ENCODE data around the gene TCOF1.

DNA sequence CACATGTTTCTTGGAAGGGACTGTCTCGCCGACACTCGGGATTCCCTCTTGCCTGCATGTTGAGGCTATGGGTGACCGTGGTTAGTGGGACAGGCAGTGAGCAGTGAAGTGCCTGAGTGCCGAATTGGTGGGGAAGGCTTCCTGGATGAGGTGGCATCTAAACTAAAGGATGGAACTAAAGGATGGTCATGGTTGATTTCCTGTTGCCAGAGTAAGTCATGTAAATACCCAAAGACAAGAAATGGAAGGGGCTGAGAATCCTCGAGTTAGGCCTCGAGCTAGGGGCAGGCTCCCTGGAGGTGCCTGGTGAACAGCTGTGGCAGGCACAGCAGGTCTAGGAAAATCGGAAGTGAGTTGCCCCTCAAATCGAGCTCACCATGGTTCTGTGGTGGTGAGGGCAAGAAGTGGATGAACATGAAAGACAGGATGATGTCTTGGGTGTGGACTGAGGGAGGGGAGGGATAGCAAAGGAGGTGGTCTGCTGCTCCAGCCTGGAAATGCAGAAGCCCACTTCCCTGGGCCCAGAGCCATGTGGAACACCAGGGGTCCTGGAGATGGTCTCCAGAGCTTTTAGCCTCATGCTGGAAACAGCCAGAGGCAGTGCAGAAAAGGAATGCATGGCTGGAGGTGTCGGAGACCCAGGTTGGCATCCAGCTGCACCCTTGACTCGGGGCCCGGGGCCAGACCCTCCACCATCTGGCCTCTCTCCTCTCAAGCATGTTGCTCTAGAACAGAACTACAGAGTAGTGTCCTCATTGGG, 43.0 kb downstream of the TCOF1 start:
- TF ChIP-seq PPARA (CRISPR knock-in tag; IDR thresholded peaks at IDR 0.05; ENCODE audit: borderline replicate concordance) (no peak), ZFP3 (CRISPR knock-in tag; IDR thresholded peaks at IDR 0.05) (no peak), OSR1 (CRISPR knock-in tag; IDR thresholded peaks at IDR 0.05) (no peak), TCF4 (CRISPR knock-in tag; IDR thresholded peaks at IDR 0.05; ENCODE audit: borderline replicate concordance) (no peak)
- TF ChIP-seq, protein P1, sequence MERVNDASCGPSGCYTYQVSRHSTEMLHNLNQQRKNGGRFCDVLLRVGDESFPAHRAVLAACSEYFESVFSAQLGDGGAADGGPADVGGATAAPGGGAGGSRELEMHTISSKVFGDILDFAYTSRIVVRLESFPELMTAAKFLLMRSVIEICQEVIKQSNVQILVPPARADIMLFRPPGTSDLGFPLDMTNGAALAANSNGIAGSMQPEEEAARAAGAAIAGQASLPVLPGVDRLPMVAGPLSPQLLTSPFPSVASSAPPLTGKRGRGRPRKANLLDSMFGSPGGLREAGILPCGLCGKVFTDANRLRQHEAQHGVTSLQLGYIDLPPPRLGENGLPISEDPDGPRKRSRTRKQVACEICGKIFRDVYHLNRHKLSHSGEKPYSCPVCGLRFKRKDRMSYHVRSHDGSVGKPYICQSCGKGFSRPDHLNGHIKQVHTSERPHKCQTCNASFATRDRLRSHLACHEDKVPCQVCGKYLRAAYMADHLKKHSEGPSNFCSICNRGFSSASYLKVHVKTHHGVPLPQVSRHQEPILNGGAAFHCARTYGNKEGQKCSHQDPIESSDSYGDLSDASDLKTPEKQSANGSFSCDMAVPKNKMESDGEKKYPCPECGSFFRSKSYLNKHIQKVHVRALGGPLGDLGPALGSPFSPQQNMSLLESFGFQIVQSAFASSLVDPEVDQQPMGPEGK (CRISPR knock-in tag; IDR thresholded peaks at IDR 0.05; ENCODE audit: borderline replicate concordance), result no peak
